GM23338 (cell line): ENCODE data around the gene VLDLR. TPM values are rescaled to one million over a fixed set of nuclear protein-coding genes. Genes with fewer than 3 reads are reported as not detected.
"Not testable (repeated sequence)": the region's sequence is repeated elsewhere in the genome, so short reads cannot be mapped to it uniquely, and the experiment has no call there.

Source experiments
- ATAC-seq: fragments of 200-7000 bp; cut with Tn5 transposase; 3 replicates; pipeline ENCODE4 v1.9.1; 2020
- DNase-seq: peaks from one replicate; pipeline ENCODE4 v3.0.0-alpha.2; 2015; ENCODE audit warnings: low spot score
- H2AFZ ChIP-seq: fragments of 200-600 bp; sonication (generic); 2 replicates; pipeline ENCODE4 v1.8.0; 2016; ENCODE audit warnings: antibody characterized with exemption, mild to moderate bottlenecking, moderate library complexity
- H3F3A ChIP-seq: fragments of 200-600 bp; sonication (generic); replicated peaks from 2 replicates; pipeline ENCODE4 v1.8.0; 2017; ENCODE audit warnings: antibody characterized with exemption, mixed run types, low read depth
- H3K27ac ChIP-seq: fragments of 200-600 bp; sonication (generic); 2 replicates; pipeline ENCODE4 v1.6.1; 2016; ENCODE audit warnings: low read depth
- H3K27me3 ChIP-seq: fragments of 200-600 bp; sonication (generic); 2 replicates; pipeline ENCODE4 v1.8.0; 2016; ENCODE audit warnings: mild to moderate bottlenecking, mixed run types, moderate library complexity; ENCODE audit not compliant: insufficient read depth
- H3K36me3 ChIP-seq: fragments of 200-600 bp; sonication (generic); 2 replicates; pipeline ENCODE4 v1.8.0; 2016; ENCODE audit warnings: mild to moderate bottlenecking; ENCODE audit not compliant: insufficient read depth
- H3K4me1 ChIP-seq: fragments of 200-600 bp; sonication (generic); 2 replicates; pipeline ENCODE4 v1.8.0; 2016; ENCODE audit warnings: mild to moderate bottlenecking, moderate library complexity; ENCODE audit not compliant: insufficient read depth
- H3K4me2 ChIP-seq: fragments of 200-600 bp; sonication (generic); 2 replicates; pipeline ENCODE4 v1.7.1; 2017; ENCODE audit warnings: mixed run types
- H3K4me3 ChIP-seq: fragments of 200-600 bp; sonication (generic); 2 replicates; pipeline ENCODE4 v1.6.1; 2016; ENCODE audit warnings: mixed run types
- H3K79me2 ChIP-seq: fragments of 200-600 bp; sonication (generic); replicated peaks from 2 replicates; pipeline ENCODE4 v1.8.0; 2017; ENCODE audit warnings: mild to moderate bottlenecking; ENCODE audit not compliant: insufficient read depth
- H3K9me2 ChIP-seq: fragments of 200-600 bp; sonication (generic); 2 replicates; pipeline ENCODE4 v1.8.0; 2017; ENCODE audit not compliant: insufficient read depth
- H4K20me1 ChIP-seq: fragments of 200-600 bp; sonication (generic); replicated peaks from 2 replicates; pipeline ENCODE4 v1.8.0; 2017; ENCODE audit warnings: mild to moderate bottlenecking; ENCODE audit not compliant: insufficient read depth
- H3K27ac Mint-ChIP-seq: 2 replicates; pipeline ENCODE4 v1.8.0; 2020; ENCODE audit warnings: inconsistent platforms, mild to moderate bottlenecking, moderate library complexity, mixed read lengths
- H3K27me3 Mint-ChIP-seq: 3 replicates; pipeline ENCODE4 v1.8.0; 2022; ENCODE audit warnings: low read depth, mild to moderate bottlenecking, moderate library complexity, mixed read lengths, inconsistent platforms; ENCODE audit not compliant: insufficient read depth, poor library complexity
- H3K36me3 Mint-ChIP-seq: 3 replicates; pipeline ENCODE4 v1.8.0; 2021; ENCODE audit warnings: low read depth, mild to moderate bottlenecking, inconsistent platforms, moderate library complexity, mixed read lengths
- H3K4me1 Mint-ChIP-seq: 3 replicates; pipeline ENCODE4 v1.8.0; 2020; ENCODE audit warnings: mild to moderate bottlenecking, inconsistent platforms, mixed read lengths
- H3K4me3 Mint-ChIP-seq: 3 replicates; pipeline ENCODE4 v1.8.0; 2021; ENCODE audit warnings: moderate library complexity, mild to moderate bottlenecking, inconsistent platforms, mixed read lengths
- H3K9me3 Mint-ChIP-seq: 3 replicates; pipeline ENCODE4 v1.8.0; 2020; ENCODE audit warnings: moderate library complexity, mild to moderate bottlenecking, inconsistent platforms, mixed read lengths
- polyA plus RNA-seq: library from polyadenylated mRNA; unstranded; fragments of >200 nt; fragmentation: Nextera tagmentation; extraction: Ambion mirVana; gene quantifications from 2 replicates; pipeline ENCODE4 v1.2.1, GENCODE V29; 2016
- total RNA-seq: library from RNA; depleted of rRNA; stranded (reverse); fragments of >200 nt; shearing (Covaris generic); gene quantifications from 2 replicates; pipeline ENCODE4 v1.2.3, GENCODE V29; 2014; rRNA removed
- TF ChIP-seq, protein P1 (sequence below): fragments of 250-450 bp; sonication (Bioruptor Pico); IDR thresholded peaks from 2 replicates; pipeline ENCODE4 v1.5.0; 2020; ENCODE audit warnings: mild to moderate bottlenecking, moderate library complexity

VLDLR gene
- total and polyA plus RNA-seq, 2 experiments from 2014 or later = 14.9 to 49.8 TPM

- TF ChIP-seq, protein P1, sequence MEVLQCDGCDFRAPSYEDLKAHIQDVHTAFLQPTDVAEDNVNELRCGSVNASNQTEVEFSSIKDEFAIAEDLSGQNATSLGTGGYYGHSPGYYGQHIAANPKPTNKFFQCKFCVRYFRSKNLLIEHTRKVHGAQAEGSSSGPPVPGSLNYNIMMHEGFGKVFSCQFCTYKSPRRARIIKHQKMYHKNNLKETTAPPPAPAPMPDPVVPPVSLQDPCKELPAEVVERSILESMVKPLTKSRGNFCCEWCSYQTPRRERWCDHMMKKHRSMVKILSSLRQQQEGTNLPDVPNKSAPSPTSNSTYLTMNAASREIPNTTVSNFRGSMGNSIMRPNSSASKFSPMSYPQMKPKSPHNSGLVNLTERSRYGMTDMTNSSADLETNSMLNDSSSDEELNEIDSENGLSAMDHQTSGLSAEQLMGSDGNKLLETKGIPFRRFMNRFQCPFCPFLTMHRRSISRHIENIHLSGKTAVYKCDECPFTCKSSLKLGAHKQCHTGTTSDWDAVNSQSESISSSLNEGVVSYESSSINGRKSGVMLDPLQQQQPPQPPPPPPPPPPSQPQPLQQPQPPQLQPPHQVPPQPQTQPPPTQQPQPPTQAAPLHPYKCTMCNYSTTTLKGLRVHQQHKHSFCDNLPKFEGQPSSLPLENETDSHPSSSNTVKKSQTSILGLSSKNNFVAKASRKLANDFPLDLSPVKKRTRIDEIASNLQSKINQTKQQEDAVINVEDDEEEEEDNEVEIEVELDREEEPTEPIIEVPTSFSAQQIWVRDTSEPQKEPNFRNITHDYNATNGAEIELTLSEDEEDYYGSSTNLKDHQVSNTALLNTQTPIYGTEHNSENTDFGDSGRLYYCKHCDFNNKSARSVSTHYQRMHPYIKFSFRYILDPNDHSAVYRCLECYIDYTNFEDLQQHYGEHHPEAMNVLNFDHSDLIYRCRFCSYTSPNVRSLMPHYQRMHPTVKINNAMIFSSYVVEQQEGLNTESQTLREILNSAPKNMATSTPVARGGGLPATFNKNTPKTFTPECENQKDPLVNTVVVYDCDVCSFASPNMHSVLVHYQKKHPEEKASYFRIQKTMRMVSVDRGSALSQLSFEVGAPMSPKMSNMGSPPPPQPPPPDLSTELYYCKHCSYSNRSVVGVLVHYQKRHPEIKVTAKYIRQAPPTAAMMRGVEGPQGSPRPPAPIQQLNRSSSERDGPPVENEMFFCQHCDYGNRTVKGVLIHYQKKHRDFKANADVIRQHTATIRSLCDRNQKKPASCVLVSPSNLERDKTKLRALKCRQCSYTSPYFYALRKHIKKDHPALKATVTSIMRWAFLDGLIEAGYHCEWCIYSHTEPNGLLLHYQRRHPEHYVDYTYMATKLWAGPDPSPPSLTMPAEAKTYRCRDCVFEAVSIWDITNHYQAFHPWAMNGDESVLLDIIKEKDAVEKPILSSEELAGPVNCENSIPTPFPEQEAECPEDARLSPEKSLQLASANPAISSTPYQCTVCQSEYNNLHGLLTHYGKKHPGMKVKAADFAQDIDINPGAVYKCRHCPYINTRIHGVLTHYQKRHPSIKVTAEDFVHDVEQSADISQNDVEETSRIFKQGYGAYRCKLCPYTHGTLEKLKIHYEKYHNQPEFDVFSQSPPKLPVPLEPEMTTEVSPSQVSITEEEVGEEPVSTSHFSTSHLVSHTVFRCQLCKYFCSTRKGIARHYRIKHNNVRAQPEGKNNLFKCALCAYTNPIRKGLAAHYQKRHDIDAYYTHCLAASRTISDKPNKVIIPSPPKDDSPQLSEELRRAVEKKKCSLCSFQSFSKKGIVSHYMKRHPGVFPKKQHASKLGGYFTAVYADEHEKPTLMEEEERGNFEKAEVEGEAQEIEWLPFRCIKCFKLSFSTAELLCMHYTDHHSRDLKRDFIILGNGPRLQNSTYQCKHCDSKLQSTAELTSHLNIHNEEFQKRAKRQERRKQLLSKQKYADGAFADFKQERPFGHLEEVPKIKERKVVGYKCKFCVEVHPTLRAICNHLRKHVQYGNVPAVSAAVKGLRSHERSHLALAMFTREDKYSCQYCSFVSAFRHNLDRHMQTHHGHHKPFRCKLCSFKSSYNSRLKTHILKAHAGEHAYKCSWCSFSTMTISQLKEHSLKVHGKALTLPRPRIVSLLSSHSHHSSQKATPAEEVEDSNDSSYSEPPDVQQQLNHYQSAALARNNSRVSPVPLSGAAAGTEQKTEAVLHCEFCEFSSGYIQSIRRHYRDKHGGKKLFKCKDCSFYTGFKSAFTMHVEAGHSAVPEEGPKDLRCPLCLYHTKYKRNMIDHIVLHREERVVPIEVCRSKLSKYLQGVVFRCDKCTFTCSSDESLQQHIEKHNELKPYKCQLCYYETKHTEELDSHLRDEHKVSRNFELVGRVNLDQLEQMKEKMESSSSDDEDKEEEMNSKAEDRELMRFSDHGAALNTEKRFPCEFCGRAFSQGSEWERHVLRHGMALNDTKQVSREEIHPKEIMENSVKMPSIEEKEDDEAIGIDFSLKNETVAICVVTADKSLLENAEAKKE (CRISPR knock-in tag) = no peak
These were observed 82.9 kb downstream of the VLDLR start (continued) for GRCh38 chr9:2704504-2704903.

DNA sequence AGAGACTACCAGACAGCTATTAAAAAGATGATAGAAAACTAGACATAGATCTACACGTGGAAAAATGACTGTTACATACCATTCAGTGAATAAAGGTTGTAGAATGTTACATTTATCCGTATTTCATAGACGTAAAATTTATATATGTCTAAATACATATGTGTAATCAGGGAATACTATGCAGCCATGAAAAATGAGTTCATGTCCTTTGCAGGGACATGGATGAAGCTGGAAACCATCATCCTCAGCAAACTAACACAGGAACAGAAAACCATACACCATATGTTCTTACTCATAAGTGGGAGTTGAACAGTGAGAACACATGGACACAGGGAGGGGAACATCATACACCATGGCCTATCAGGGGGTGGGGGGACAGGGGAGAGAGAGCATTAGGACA, 85.7 kb downstream of the VLDLR start:
- H3K9me2 ChIP-seq, H3K27ac Mint-ChIP-seq, H3K27me3 ChIP-seq, H3K9me3 Mint-ChIP-seq, H3K4me2 ChIP-seq, H3K4me3 Mint-ChIP-seq, H3K79me2 ChIP-seq, H3K4me3 ChIP-seq, H3K4me1 ChIP-seq, H3K36me3 ChIP-seq, H4K20me1 ChIP-seq, H3K27me3 Mint-ChIP-seq, H3K27ac ChIP-seq, DNase-seq, ATAC-seq, H3K36me3 Mint-ChIP-seq, H3F3A ChIP-seq, H2AFZ ChIP-seq: not testable (repeated sequence)
- peaks cover 16% of the 10 kb centered on the region; the same call in 2 of the 3 replicates for H3K4me1 Mint-ChIP-seq

Other genes with a start within 250 kb of the VLDLR start
- not detected in 2 replicates for gene KCNV2, start 95.7 kb downstream of the VLDLR start, total RNA-seq
- 0.38 and 0.60 TPM in 2 replicates for gene KCNV2, start 95.7 kb downstream of the VLDLR start, polyA plus RNA-seq
- 85.8 and 98.3 TPM in 2 replicates for gene PUM3, start 222.3 kb downstream of the VLDLR start, total RNA-seq
- gene PUM3, start 222.3 kb downstream of the VLDLR start, polyA plus RNA-seq = 120 and 136 TPM in 2 replicates